ENCODE measurements around the gene MISP3.

MISP3 gene

GRCh38 chr19:14106840-14107239 lies 34.3 kb downstream of the MISP3 start:
- DNase-seq, result no peak

GRCh38 chr19:14107581-14108461 lies 35.2 kb downstream of the MISP3 start:
- DNase-seq, result no peak

GRCh38 chr19:14110650-14111049 lies 38.1 kb downstream of the MISP3 start:
- no peak for DNase-seq

GRCh38 chr19:14111486-14111885 lies 38.9 kb downstream of the MISP3 start:
- DNase-seq, result no peak

GRCh38 chr19:14112051-14112808 lies 39.6 kb downstream of the MISP3 start:
- no peak for DNase-seq

- no peak for DNase-seq
Observed at GRCh38 chr19:14112809-14113385, 40.3 kb downstream of the MISP3 start.

GRCh38 chr19:14113762-14114414 lies 41.3 kb downstream of the MISP3 start:
- peak; percentile 46 for DNase-seq

- no peak for DNase-seq
Observed at GRCh38 chr19:14114439-14114838, 41.9 kb downstream of the MISP3 start.

GRCh38 chr19:14114854-14115253 lies 42.3 kb downstream of the MISP3 start:
- DNase-seq, result peak; percentile 61

GRCh38 chr19:14115756-14116155 lies 43.2 kb downstream of the MISP3 start:
- no peak for DNase-seq

- no peak for DNase-seq
Observed at GRCh38 chr19:14116525-14116917, 43.9 kb downstream of the MISP3 start.

GRCh38 chr19:14116918-14117578 lies 44.5 kb downstream of the MISP3 start:
- DNase-seq, result peak; percentile 14

GRCh38 chr19:14117668-14118164 lies 45.1 kb downstream of the MISP3 start, which contains the start of gene PRKACA:
PRKACA (minus strand) TSS chr19:14117762; CDS start chr19:14117547, 215 bp downstream.
- DNase-seq, result peak; percentile 99

- peak; percentile 60 for DNase-seq
Observed at GRCh38 chr19:14118165-14119051, 45.8 kb downstream of the MISP3 start.

GRCh38 chr19:14119146-14119545 lies 46.6 kb downstream of the MISP3 start:
- DNase-seq, result no peak

- DNase-seq, result no peak
Observed at GRCh38 chr19:14119644-14120496, 47.3 kb downstream of the MISP3 start.

- no peak for DNase-seq
Observed at GRCh38 chr19:14120497-14120780, 47.9 kb downstream of the MISP3 start.

- no peak for DNase-seq
Observed at GRCh38 chr19:14122924-14123323, 50.3 kb downstream of the MISP3 start.
